ENCODE data around the gene UBE2F.

Gene UBE2F

DNA sequence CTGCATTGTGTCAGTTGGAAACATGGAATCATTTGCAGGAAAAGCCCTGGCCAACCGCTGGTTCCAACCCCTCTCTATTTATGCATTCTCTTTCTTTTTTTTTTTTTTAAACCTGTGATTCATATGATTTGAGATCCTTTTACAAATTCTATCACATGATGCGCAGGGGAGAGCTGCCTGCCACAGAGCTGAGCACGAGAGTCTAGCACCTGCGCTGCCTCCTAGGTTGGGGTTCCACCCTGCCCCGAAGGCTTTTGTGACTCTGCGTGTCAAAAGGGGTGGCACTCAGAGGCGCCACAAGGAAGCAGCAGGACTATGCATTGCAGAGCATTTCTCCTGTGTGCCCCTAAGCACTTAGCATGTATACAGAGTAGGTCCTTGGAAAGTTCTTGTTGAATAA is 116.0 kb downstream of the UBE2F start:
- no peak for DNase-seq

DNA sequence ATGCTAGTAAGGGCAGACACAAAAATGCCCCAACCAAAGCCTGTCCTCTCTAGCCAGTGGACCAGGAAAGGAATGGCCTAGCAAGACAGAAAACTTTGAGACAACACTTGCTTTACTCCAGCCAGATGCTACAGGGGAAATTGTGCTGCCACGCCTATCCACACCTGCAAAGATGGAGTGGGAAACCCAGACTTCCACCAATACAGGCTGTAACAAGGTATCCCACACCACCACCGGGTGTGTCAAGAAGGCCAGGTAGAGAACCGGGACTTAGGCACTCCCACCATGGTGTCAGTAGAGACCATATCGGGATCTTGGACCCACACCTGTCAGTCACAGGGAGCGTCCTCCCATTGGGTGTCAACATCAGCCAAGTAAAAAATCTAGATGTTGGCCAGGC is 117.1 kb downstream of the UBE2F start:
- no peak for DNase-seq

DNA sequence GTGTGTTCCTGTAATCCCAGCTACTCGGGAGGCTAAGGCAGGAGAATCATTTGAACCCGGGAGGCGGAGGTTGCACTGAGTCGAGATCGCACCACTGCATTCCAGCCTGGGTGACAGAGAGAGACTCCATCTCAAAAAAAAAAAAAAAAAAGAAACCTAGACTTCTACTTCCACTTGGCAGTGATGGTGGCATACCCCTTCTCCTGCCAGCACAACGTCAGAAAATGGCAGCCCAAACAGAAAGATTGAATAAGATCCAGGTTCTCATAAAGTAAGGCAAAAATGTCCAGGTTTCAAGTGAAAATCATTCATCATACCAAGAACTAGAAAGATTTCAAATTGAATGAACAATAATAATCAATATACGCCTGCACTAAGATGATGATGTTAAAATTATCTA is 117.9 kb downstream of the UBE2F start:
- DNase-seq = no peak

DNA sequence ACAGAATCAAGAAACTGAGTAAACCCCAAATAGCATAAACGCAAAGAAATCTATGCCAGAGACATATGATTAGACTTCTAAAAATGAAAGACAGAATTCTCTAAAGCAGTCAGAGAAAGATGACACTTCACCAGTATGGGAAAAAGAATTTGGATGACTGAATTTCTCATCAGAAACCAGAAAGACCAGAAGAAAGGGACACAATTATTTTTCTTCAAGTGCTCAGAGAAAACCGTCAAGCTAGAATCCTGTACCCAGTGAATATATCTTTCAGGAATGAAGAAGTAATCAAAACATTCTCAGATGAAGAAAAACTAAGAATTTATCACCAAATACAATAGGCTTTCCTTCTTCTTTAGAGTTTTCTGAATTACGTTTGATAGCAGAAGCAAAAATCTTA is 119.1 kb downstream of the UBE2F start:
- DNase-seq = no peak

DNA sequence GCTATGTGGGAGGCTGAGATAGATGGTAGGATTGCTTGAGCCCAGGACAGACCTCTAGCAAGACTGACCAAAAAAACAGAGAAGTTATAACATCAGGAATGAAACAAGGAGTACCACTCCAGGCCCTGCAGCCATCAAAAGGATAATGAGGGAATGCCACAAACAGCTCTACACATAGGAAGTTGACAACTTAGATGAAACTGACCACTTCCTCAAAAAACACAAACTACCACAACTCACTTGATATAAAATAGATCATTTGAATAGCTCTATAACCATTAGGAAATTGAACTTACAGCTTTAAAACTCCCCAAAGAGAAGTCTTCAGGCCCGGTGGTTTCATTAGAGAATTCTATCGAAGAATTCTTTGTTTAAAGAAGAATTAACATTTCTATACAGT is 120.4 kb downstream of the UBE2F start:
- DNase-seq = no peak

DNA sequence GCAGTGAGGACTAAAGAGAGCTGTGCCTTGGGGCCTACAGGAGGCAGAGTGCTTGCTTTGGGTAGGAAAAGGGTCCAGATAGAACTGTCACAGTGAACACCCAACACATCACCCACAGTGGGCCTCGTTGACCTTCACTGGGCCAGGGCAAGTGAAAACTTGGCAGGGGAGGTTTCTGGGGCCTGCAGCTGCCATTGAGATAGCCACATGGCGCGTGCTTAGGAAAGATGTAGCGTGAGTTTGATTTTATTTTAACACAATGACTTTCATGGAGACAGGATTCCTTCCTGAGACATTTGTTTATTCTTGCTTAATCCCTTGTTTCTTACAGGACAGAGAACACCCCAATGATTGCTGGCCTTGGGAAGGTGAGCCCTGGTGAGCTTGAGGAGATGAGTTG is 124.1 kb downstream of the UBE2F start:
- no peak for DNase-seq

DNA sequence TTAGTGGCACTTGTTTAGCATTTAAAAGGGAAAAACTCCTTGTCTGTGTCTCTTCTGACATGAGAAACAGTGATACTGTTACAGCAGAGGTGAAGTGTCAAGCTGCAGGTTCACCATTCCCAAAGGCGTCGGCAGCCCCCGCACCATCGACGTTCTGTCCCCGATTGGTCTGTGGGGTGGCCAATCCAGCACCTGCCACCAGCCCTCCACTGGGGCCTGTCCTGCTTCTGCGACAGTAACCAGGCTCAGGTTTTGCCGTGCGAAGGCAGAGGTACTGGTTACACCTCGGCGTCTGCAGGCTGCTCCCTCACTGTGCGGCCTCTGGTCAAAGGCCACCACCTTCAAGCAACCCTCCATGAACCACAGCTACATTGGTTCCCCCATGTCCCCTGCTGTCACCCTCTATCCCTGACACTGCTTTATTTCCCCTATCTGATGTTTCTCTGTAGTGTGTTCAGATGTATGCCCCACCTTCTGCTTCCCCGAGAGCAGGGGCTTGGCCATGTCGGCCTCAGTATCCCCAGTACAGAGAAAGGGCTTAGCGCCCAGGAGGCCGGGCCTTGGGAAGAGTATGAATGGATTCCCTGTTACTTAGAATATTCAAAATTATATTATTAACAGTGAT is 124.7 kb downstream of the UBE2F start:
- DNase-seq = no peak

All from NCI-H1105 treated with DMSO at 0.1 percent for 48 hours (cell line).